WTC11 (cell line): ENCODE data around the gene NGDN. TPM values are rescaled to one million over a fixed set of nuclear protein-coding genes. Genes with fewer than 3 reads are reported as not detected.

Source experiments
- ATAC-seq: fragments of 200-7000 bp; cut with Tn5 transposase; 2 replicates; pipeline ENCODE4 v1.10.0; 2021; ENCODE audit warnings: mild to moderate bottlenecking, moderate library complexity
- CTCF ChIA-PET: fragments of 300-600 bp; sonication (Branson Sonifier 250); formaldehyde crosslinking; loops from one replicate; lab custom pipeline; 2021; ENCODE audit warnings: antibody characterized with exemption; lab: Charles Lee
- POLR2A ChIA-PET: fragments of 350-600 bp; sonication (Branson Sonifier 250); formaldehyde crosslinking; loops from one replicate; lab custom pipeline; 2021; ENCODE audit warnings: antibody characterized with exemption; lab: Charles Lee
- DNase-seq: peaks from one replicate; pipeline ENCODE4 v3.0.0; 2021; ENCODE audit warnings: low spot score
- H3K27ac Mint-ChIP-seq: 2 replicates; pipeline ENCODE4 v1.8.0; 2021; ENCODE audit warnings: mixed read lengths
- H3K27me3 Mint-ChIP-seq: 2 replicates; pipeline ENCODE4 v1.8.0; 2021; ENCODE audit warnings: low read depth, mild to moderate bottlenecking, moderate library complexity, mixed read lengths
- H3K36me3 Mint-ChIP-seq: 2 replicates; pipeline ENCODE4 v1.8.0; 2021; ENCODE audit warnings: mixed read lengths
- H3K4me1 Mint-ChIP-seq: 2 replicates; pipeline ENCODE4 v1.8.0; 2022; ENCODE audit warnings: mixed read lengths
- H3K4me3 Mint-ChIP-seq: 2 replicates; pipeline ENCODE4 v1.8.0; 2021; ENCODE audit warnings: mild to moderate bottlenecking, moderate library complexity, mixed read lengths
- H3K9me3 Mint-ChIP-seq: 2 replicates; pipeline ENCODE4 v1.8.0; 2021; ENCODE audit warnings: mixed read lengths
- ESRRA ChIP-seq: sonication (generic); formaldehyde crosslinking; IDR thresholded peaks from 2 replicates; pipeline ENCODE4 v1.8.1; 2022; ENCODE audit warnings: mild to moderate bottlenecking, missing genetic modification reagents, borderline replicate concordance
- GRHL2 ChIP-seq: fragments of 250-450 bp; sonication (Bioruptor Pico); IDR thresholded peaks from 2 replicates; pipeline ENCODE4 v1.8.0; 2022; ENCODE audit warnings: mild to moderate bottlenecking, moderate library complexity; ENCODE audit not compliant: insufficient replicate concordance, severe bottlenecking
- GTF2I ChIP-seq: fragments of 250-450 bp; sonication (Bioruptor Pico); conservative IDR thresholded peaks from 2 replicates; pipeline ENCODE4 v1.4.0; 2021; ENCODE audit warnings: mild to moderate bottlenecking
- MXD4 ChIP-seq: fragments of 250-450 bp; sonication (Bioruptor Pico); IDR thresholded peaks from 2 replicates; pipeline ENCODE4 v1.8.0; 2021; ENCODE audit warnings: mild to moderate bottlenecking, moderate library complexity, borderline replicate concordance
- NFATC4 ChIP-seq: fragments of 250-450 bp; sonication (Bioruptor Pico); IDR thresholded peaks from 2 replicates; pipeline ENCODE4 v1.9.0; 2021; ENCODE audit warnings: mild to moderate bottlenecking
- NFE2L1 ChIP-seq: sonication (generic); formaldehyde crosslinking; IDR thresholded peaks from 2 replicates; pipeline ENCODE4 v1.8.1; 2023; ENCODE audit warnings: missing genetic modification reagents
- NR3C1 ChIP-seq: sonication (generic); formaldehyde crosslinking; conservative IDR thresholded peaks from 2 replicates; pipeline ENCODE4 v1.8.1; 2023; ENCODE audit warnings: low read depth, mild to moderate bottlenecking, missing genetic modification reagents
- RELA ChIP-seq: sonication (generic); formaldehyde crosslinking; IDR thresholded peaks from 2 replicates; pipeline ENCODE4 v1.8.1; 2022; ENCODE audit warnings: missing genetic modification reagents, mild to moderate bottlenecking, borderline replicate concordance
- SP1 ChIP-seq: sonication (generic); formaldehyde crosslinking; conservative IDR thresholded peaks from 2 replicates; pipeline ENCODE4 v1.8.1; 2022; ENCODE audit warnings: missing genetic modification reagents
- TEAD4 ChIP-seq: sonication (generic); formaldehyde crosslinking; IDR thresholded peaks from 2 replicates; pipeline ENCODE4 v1.8.0; 2022; ENCODE audit warnings: mild to moderate bottlenecking, missing genetic modification reagents
- total RNA-seq: library from RNA; stranded (reverse); gene quantifications from 3 replicates; pipeline ENCODE4 v1.2.3, GENCODE V29; 2021
- TF ChIP-seq, protein P1 (sequence below): sonication (generic); formaldehyde crosslinking; IDR thresholded peaks from 2 replicates; pipeline ENCODE4 v1.8.1; 2022; ENCODE audit warnings: low read depth, missing genetic modification reagents, borderline replicate concordance
- TF ChIP-seq, protein P2 (sequence below): sonication (generic); formaldehyde crosslinking; IDR thresholded peaks from 2 replicates; pipeline ENCODE4 v1.8.1; 2022; ENCODE audit warnings: mild to moderate bottlenecking, moderate library complexity, missing genetic modification reagents
- TF ChIP-seq, protein P3 (sequence below): sonication (generic); formaldehyde crosslinking; IDR thresholded peaks from 2 replicates; pipeline ENCODE4 v1.8.1; 2022; ENCODE audit warnings: mild to moderate bottlenecking, missing genetic modification reagents, moderate library complexity, borderline replicate concordance
- TF ChIP-seq, protein P4 (sequence below): fragments of 200-600 bp; IDR thresholded peaks from 2 replicates; pipeline ENCODE4 v1.8.0; 2022; ENCODE audit warnings: antibody characterized with exemption
- TF ChIP-seq, protein P5 (sequence below): sonication (generic); formaldehyde crosslinking; IDR thresholded peaks from 2 replicates; pipeline ENCODE4 v1.8.1; 2023; ENCODE audit warnings: mild to moderate bottlenecking, missing genetic modification reagents
- TF ChIP-seq, protein P6 (sequence below): fragments of 250-450 bp; sonication (Bioruptor Pico); IDR thresholded peaks from 2 replicates; pipeline ENCODE4 v1.9.0; 2021; ENCODE audit warnings: moderate library complexity, mild to moderate bottlenecking, inconsistent platforms, borderline replicate concordance
- TF ChIP-seq, protein P7 (sequence below): sonication (generic); formaldehyde crosslinking; IDR thresholded peaks from 2 replicates; pipeline ENCODE4 v1.8.0; 2022; ENCODE audit warnings: mild to moderate bottlenecking, missing genetic modification reagents

Gene NGDN
- total RNA-seq, 1 experiment from 2014 or later = 45.5 TPM

DNA sequence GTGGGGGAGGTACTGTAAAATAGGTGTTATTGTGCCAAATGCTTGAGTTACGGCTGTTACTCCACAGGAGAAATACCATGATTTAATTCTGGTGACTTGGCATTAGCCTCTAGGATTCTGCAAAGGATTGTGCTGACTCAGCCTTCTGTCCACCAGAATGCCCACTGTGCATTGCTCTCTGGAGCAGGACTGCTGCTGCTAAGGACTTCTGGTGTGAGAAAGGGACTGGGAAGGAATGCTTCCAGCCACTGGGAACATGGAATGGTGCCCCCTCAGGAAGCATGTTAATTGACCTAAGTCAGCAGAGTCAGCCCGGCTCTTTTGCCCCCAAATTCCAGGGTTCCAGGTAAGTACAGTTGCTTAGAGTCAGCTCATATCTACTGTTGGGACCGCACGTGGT lies 49.2 kb downstream of the NGDN start:
- H3K36me3 Mint-ChIP-seq = 0 out of 2 replicates have a peak, but pooled peaks cover 3% of the 10 kb centered on the region
- no peak for DNase-seq
- TF ChIP-seq, protein P1, sequence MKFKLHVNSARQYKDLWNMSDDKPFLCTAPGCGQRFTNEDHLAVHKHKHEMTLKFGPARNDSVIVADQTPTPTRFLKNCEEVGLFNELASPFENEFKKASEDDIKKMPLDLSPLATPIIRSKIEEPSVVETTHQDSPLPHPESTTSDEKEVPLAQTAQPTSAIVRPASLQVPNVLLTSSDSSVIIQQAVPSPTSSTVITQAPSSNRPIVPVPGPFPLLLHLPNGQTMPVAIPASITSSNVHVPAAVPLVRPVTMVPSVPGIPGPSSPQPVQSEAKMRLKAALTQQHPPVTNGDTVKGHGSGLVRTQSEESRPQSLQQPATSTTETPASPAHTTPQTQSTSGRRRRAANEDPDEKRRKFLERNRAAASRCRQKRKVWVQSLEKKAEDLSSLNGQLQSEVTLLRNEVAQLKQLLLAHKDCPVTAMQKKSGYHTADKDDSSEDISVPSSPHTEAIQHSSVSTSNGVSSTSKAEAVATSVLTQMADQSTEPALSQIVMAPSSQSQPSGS (CRISPR knock-in tag) = no peak
- TF ChIP-seq, protein P2, sequence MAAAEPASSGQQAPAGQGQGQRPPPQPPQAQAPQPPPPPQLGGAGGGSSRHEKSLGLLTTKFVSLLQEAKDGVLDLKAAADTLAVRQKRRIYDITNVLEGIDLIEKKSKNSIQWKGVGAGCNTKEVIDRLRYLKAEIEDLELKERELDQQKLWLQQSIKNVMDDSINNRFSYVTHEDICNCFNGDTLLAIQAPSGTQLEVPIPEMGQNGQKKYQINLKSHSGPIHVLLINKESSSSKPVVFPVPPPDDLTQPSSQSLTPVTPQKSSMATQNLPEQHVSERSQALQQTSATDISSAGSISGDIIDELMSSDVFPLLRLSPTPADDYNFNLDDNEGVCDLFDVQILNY (CRISPR knock-in tag) = no peak
- TF ChIP-seq GTF2I (no peak), GRHL2 (CRISPR knock-in tag) (no peak), RELA (CRISPR knock-in tag) (no peak), NR3C1 (no peak), MXD4 (CRISPR knock-in tag) (no peak), ESRRA (CRISPR knock-in tag) (no peak), NFATC4 (CRISPR knock-in tag) (no peak)
- TF ChIP-seq, protein P3, sequence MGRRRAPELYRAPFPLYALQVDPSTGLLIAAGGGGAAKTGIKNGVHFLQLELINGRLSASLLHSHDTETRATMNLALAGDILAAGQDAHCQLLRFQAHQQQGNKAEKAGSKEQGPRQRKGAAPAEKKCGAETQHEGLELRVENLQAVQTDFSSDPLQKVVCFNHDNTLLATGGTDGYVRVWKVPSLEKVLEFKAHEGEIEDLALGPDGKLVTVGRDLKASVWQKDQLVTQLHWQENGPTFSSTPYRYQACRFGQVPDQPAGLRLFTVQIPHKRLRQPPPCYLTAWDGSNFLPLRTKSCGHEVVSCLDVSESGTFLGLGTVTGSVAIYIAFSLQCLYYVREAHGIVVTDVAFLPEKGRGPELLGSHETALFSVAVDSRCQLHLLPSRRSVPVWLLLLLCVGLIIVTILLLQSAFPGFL (CRISPR knock-in tag) = no peak
- TF ChIP-seq, protein P4, sequence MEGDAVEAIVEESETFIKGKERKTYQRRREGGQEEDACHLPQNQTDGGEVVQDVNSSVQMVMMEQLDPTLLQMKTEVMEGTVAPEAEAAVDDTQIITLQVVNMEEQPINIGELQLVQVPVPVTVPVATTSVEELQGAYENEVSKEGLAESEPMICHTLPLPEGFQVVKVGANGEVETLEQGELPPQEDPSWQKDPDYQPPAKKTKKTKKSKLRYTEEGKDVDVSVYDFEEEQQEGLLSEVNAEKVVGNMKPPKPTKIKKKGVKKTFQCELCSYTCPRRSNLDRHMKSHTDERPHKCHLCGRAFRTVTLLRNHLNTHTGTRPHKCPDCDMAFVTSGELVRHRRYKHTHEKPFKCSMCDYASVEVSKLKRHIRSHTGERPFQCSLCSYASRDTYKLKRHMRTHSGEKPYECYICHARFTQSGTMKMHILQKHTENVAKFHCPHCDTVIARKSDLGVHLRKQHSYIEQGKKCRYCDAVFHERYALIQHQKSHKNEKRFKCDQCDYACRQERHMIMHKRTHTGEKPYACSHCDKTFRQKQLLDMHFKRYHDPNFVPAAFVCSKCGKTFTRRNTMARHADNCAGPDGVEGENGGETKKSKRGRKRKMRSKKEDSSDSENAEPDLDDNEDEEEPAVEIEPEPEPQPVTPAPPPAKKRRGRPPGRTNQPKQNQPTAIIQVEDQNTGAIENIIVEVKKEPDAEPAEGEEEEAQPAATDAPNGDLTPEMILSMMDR = no peak
- TF ChIP-seq, protein P5, sequence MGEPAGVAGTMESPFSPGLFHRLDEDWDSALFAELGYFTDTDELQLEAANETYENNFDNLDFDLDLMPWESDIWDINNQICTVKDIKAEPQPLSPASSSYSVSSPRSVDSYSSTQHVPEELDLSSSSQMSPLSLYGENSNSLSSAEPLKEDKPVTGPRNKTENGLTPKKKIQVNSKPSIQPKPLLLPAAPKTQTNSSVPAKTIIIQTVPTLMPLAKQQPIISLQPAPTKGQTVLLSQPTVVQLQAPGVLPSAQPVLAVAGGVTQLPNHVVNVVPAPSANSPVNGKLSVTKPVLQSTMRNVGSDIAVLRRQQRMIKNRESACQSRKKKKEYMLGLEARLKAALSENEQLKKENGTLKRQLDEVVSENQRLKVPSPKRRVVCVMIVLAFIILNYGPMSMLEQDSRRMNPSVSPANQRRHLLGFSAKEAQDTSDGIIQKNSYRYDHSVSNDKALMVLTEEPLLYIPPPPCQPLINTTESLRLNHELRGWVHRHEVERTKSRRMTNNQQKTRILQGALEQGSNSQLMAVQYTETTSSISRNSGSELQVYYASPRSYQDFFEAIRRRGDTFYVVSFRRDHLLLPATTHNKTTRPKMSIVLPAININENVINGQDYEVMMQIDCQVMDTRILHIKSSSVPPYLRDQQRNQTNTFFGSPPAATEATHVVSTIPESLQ (CRISPR knock-in tag) = no peak
- TF ChIP-seq, protein P6, sequence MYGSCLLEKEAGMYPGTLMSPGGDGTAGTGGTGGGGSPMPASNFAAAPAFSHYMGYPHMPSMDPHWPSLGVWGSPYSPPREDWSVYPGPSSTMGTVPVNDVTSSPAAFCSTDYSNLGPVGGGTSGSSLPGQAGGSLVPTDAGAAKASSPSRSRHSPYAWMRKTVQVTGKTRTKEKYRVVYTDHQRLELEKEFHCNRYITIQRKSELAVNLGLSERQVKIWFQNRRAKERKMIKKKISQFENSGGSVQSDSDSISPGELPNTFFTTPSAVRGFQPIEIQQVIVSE (CRISPR knock-in tag) = no peak
- POLR2A ChIA-PET = interaction anchor here (1.0 to 6.6 kb wide), 2 partner anchors 19 to 30 kb away, joined by 3 to 49 read pairs; no protein-coding TSS in a partner anchor
- H3K9me3 Mint-ChIP-seq = no peaks in the 10 kb centered on the region
- H3K4me1 Mint-ChIP-seq = peaks cover 55% of the 10 kb centered on the region
- no peak overlapping the region for H3K27ac Mint-ChIP-seq
- CTCF ChIA-PET = interaction anchor here (0.7 to 7.5 kb wide), 6 partner anchors 10 to 40 kb away, joined by 3 to 47 read pairs (median 16); no protein-coding TSS in a partner anchor
- peaks cover 38% of the 10 kb centered on the region for H3K27me3 Mint-ChIP-seq
- peak; percentile 66 for ATAC-seq
- no peak overlapping the region for H3K4me3 Mint-ChIP-seq

DNA sequence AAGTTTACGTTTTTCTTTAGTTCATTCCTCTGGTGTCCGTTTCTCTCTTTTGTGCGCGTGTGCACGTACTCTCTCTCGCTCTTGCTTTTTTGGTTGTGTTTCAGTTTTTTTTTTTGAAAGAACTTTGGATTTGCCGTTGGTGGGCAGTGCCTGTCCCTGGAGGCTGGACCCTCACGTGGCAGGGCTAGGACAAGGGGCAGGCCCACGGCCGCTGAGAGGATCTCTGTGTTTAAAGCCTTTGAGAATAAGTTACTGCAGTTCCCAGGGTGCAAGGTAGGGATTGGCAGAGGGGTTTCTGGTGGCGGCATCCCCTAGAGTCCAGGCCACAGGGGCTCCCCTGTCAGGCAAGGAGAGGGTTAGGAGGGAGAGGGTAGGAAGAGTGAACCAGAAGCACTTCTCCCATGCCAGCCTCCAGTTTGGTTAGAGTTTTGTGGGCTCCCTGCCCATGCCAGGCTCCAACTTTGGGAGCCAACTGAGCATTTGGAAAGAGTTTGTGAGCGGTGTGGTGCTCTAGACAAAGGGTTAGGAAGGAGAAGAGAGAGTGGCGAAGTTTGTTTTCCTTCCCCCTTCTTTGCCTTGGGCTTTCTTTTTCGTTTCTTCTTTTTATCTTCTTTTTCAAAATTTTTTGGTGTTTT lies 51.5 kb downstream of the NGDN start:
- H3K4me3 Mint-ChIP-seq = no peak overlapping the region
- CTCF ChIA-PET = interaction anchor here (0.6 to 7.5 kb wide), 7 partner anchors 7 to 960 kb away, joined by 3 to 47 read pairs (median 7); no protein-coding TSS in a partner anchor
- peaks cover 9% of the 10 kb centered on the region for H3K36me3 Mint-ChIP-seq
- POLR2A ChIA-PET = interaction anchor here (0.9 to 6.6 kb wide), 2 partner anchors 17 to 36 kb away, joined by 5 to 49 read pairs; no protein-coding TSS in a partner anchor
- peaks cover 19% of the 10 kb centered on the region for H3K27me3 Mint-ChIP-seq
- ATAC-seq = no peak
- no peaks in the 10 kb centered on the region for H3K9me3 Mint-ChIP-seq
- peaks cover 66% of the 10 kb centered on the region for H3K4me1 Mint-ChIP-seq
- H3K27ac Mint-ChIP-seq = peak overlapping the region; percentile 50
- no peak for DNase-seq
- TF ChIP-seq, protein P2 (CRISPR knock-in tag) = no peak
- no peak for TF ChIP-seq NFE2L1 (CRISPR knock-in tag)
- TF ChIP-seq NFATC4 (CRISPR knock-in tag) = no peak
- no peak for TF ChIP-seq SP1 (CRISPR knock-in tag)
- TF ChIP-seq, protein P4 = no peak
- TF ChIP-seq, protein P7, sequence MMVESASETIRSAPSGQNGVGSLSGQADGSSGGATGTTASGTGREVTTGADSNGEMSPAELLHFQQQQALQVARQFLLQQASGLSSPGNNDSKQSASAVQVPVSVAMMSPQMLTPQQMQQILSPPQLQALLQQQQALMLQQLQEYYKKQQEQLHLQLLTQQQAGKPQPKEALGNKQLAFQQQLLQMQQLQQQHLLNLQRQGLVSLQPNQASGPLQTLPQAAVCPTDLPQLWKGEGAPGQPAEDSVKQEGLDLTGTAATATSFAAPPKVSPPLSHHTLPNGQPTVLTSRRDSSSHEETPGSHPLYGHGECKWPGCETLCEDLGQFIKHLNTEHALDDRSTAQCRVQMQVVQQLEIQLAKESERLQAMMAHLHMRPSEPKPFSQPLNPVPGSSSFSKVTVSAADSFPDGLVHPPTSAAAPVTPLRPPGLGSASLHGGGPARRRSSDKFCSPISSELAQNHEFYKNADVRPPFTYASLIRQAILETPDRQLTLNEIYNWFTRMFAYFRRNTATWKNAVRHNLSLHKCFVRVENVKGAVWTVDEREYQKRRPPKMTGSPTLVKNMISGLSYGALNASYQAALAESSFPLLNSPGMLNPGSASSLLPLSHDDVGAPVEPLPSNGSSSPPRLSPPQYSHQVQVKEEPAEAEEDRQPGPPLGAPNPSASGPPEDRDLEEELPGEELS (CRISPR knock-in tag) = no peak
- TF ChIP-seq TEAD4 (CRISPR knock-in tag) = no peak
